ENCODE results near the gene SMTNL2.

The SMTNL2 gene

DNA sequence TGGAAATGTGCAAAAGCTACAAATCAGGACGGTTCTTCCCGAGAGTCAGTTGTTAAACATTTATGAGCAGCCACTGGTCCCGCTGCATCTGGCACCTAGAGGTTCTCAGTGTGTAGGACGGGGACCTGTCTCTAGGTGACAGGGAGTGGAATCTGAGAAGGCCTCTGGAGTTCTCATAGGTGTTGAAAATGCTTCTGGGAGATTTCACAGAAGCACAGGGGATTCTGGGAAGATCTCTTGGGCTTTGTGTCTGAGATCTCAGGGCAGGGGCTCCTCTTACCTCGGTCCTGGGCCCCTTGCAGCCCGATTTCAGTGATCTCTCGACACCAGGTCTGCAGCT, 48.2 kb downstream of the SMTNL2 start:
- Histone ChIP-seq H2AFZ (ENCODE audit: low read length) (no peak overlapping the region), H3K79me2 (ENCODE audit: insufficient read depth, low read length) (no peaks in the 10 kb centered on the region), H3K4me2 (ENCODE audit: low read length) (no peak overlapping the region), H3K27me3 (ENCODE audit: insufficient read depth, low read length) (peaks cover 18% of the 10 kb centered on the region; the same call in 1 of the 2 replicates), H3K36me3 (ENCODE audit: insufficient read depth, low read length) (no peaks in the 10 kb centered on the region), H3F3A (ENCODE audit: insufficient read depth, low read length) (no peaks in the 10 kb centered on the region), H3K4me1 (ENCODE audit: insufficient read depth, low read length, severe bottlenecking) (peaks cover 16% of the 10 kb centered on the region), H3K4me3 (ENCODE audit: low read depth, low read length, poor library complexity, severe bottlenecking) (no peak overlapping the region), H3K9me2 (ENCODE audit: low read depth, low read length) (no peaks in the 10 kb centered on the region), H4K20me1 (ENCODE audit: insufficient read depth, low read length) (no peaks in the 10 kb centered on the region), H3K9ac (ENCODE audit: low read length) (no peak overlapping the region), H3K9me3 (ENCODE audit: low read length) (no peaks in the 10 kb centered on the region), H3K27ac (ENCODE audit: low read depth, low read length, poor library complexity, severe bottlenecking) (no peak overlapping the region)
- no peak for TF ChIP-seq EZH2 (IDR thresholded peaks at IDR 0.05; ENCODE audit: borderline replicate concordance, low read length)
- TF ChIP-seq, protein P1, sequence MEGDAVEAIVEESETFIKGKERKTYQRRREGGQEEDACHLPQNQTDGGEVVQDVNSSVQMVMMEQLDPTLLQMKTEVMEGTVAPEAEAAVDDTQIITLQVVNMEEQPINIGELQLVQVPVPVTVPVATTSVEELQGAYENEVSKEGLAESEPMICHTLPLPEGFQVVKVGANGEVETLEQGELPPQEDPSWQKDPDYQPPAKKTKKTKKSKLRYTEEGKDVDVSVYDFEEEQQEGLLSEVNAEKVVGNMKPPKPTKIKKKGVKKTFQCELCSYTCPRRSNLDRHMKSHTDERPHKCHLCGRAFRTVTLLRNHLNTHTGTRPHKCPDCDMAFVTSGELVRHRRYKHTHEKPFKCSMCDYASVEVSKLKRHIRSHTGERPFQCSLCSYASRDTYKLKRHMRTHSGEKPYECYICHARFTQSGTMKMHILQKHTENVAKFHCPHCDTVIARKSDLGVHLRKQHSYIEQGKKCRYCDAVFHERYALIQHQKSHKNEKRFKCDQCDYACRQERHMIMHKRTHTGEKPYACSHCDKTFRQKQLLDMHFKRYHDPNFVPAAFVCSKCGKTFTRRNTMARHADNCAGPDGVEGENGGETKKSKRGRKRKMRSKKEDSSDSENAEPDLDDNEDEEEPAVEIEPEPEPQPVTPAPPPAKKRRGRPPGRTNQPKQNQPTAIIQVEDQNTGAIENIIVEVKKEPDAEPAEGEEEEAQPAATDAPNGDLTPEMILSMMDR (IDR thresholded peaks at IDR 0.05; ENCODE audit: low read length) = no peak

DNA sequence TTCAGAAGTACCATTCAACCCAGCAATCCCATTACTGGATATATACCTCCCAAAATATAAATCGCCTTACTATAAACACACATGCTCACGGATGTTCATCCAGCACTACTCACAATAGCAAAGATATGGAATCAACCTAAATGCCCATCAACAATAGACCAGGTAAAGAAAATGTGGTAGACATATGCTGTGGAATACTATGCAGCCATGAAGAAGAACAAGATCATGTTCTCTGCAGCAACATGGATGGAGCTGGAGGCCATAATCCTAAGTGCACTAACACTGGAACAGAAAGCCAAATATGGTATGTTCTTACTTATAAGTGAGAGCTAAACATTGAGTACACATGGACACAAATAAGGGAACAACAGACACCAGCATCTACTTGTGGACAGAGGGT, 49.3 kb downstream of the SMTNL2 start:
- no peaks in the 10 kb centered on the region for H3F3A ChIP-seq (ENCODE audit: insufficient read depth, low read length)
- H3K9me3 ChIP-seq (ENCODE audit: low read length) = no peaks in the 10 kb centered on the region
- H3K36me3 ChIP-seq (ENCODE audit: insufficient read depth, low read length) = no peaks in the 10 kb centered on the region
- no peak overlapping the region for H3K27ac ChIP-seq (ENCODE audit: low read depth, low read length, poor library complexity, severe bottlenecking)
- no peak overlapping the region for H3K9ac ChIP-seq (ENCODE audit: low read length)
- no peak for TF ChIP-seq EZH2 (IDR thresholded peaks at IDR 0.05; ENCODE audit: borderline replicate concordance, low read length)
- TF ChIP-seq, protein P1 (IDR thresholded peaks at IDR 0.05; ENCODE audit: low read length) = no peak
- no peaks in the 10 kb centered on the region for H4K20me1 ChIP-seq (ENCODE audit: insufficient read depth, low read length)
- H3K9me2 ChIP-seq (ENCODE audit: low read depth, low read length) = no peaks in the 10 kb centered on the region
- no peak overlapping the region for H2AFZ ChIP-seq (ENCODE audit: low read length)
- H3K27me3 ChIP-seq (ENCODE audit: insufficient read depth, low read length) = peaks cover 18% of the 10 kb centered on the region; the same call in 1 of the 2 replicates
- H3K4me2 ChIP-seq (ENCODE audit: low read length) = no peak overlapping the region
- H3K79me2 ChIP-seq (ENCODE audit: insufficient read depth, low read length) = no peaks in the 10 kb centered on the region
- peaks cover 16% of the 10 kb centered on the region for H3K4me1 ChIP-seq (ENCODE audit: insufficient read depth, low read length, severe bottlenecking)
- H3K4me3 ChIP-seq (ENCODE audit: low read depth, low read length, poor library complexity, severe bottlenecking) = no peak overlapping the region

DNA sequence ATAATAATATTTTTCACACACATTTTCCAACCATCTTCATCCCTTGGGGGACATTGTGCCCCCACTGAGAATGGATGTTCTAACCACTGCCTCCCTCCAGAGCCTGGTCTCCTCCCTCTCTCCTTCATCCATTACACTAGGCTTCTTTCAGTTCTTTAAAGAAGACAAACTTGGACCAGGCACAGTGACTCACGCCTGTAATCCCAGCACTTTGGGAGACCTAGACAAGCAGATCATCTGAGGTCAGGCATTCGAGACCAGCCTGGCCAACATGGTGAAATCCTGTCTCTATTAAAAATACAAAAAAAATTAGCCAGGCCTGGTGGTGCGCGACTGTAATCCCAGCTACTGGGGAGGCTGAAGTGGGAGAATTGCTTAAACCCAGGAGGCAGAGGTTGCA, 50.6 kb downstream of the SMTNL2 start:
- Histone ChIP-seq H3K27ac (ENCODE audit: low read depth, low read length, poor library complexity, severe bottlenecking) (no peak overlapping the region), H3K9ac (ENCODE audit: low read length) (no peak overlapping the region), H3K9me2 (ENCODE audit: low read depth, low read length) (no peaks in the 10 kb centered on the region), H3F3A (ENCODE audit: insufficient read depth, low read length) (no peaks in the 10 kb centered on the region), H4K20me1 (ENCODE audit: insufficient read depth, low read length) (no peaks in the 10 kb centered on the region), H3K27me3 (ENCODE audit: insufficient read depth, low read length) (peaks cover 18% of the 10 kb centered on the region; the same call in 1 of the 2 replicates), H3K79me2 (ENCODE audit: insufficient read depth, low read length) (no peaks in the 10 kb centered on the region), H2AFZ (ENCODE audit: low read length) (no peak overlapping the region), H3K36me3 (ENCODE audit: insufficient read depth, low read length) (no peaks in the 10 kb centered on the region), H3K4me2 (ENCODE audit: low read length) (no peak overlapping the region), H3K4me3 (ENCODE audit: low read depth, low read length, poor library complexity, severe bottlenecking) (no peak overlapping the region), H3K4me1 (ENCODE audit: insufficient read depth, low read length, severe bottlenecking) (peaks cover 16% of the 10 kb centered on the region), H3K9me3 (ENCODE audit: low read length) (no peaks in the 10 kb centered on the region)
- TF ChIP-seq, protein P1 (IDR thresholded peaks at IDR 0.05; ENCODE audit: low read length) = no peak
- TF ChIP-seq EZH2 (IDR thresholded peaks at IDR 0.05; ENCODE audit: borderline replicate concordance, low read length) = no peak

Measured in OCI-LY1 (cell line).